ENCODE results near the gene NCOR1. TPM values are rescaled to one million over a fixed set of nuclear protein-coding genes. Genes with fewer than 3 reads are reported as not detected.

NCOR1 gene
- total and polyA plus RNA-seq, 9 of the 15 experiments (the other 6 are each of a cell fraction or from before 2014, with no cell fraction given) = 20.2 to 66.5 (median 50.9) TPM

DNA sequence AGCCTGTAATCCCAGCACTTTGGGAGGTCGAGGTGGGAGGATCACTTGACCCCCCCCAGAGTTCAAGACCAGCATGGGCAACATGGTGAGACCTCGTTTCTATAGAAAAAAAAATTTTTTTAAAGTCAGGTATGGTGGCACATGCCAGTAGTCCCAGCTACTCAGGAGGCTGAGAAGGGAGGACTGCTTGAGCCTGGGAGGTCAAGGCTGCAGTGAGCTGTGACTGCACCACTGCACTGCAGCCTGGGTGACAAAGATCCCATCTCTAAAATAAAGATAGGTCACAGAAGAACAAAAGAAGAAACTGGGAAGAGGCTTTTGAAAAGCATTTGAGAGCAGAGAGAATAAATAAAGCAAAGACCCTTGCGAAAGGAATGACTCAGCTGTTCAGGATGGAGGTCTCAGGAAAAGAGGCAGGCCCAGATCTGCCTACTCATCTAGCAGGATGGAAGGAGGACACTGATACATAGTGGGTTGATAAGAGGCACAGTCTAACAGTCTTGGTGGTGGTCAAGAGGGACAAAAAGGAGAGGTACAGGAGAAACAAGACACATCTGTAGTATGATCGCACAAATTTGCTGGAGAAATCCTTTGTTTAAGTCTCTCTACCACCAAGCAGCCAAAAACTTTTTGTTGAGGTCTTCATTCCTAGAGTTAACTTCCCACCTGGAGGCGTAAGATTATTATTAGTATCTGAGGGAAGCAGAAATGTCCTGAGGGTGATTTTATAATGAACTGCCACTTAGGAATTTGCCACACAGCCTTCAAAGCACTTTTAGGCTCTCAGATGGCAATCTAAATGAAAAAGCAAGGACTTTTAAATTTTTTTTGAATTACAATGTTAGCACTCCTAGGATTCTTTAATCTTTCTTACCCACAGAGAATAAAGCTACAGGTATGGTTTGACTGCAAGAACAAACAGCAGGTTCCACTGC lies 233.4 kb downstream of the NCOR1 start (continued):
- TF ChIP-seq TSHZ1 (CRISPR knock-in tag; IDR thresholded peaks at IDR 0.05) = no peak
- 0 out of 2 replicates have a peak, but pooled peaks have one; percentile 8 for TF ChIP-seq CBFA2T2 (conservative IDR thresholded peaks at IDR 0.05)
- no peak for TF ChIP-seq ZNF830 (CRISPR knock-in tag; IDR thresholded peaks at IDR 0.05)
- no peak for TF ChIP-seq MBD2 (IDR thresholded peaks at IDR 0.05; ENCODE audit: borderline replicate concordance, low read depth)
- TF ChIP-seq DLX4 (CRISPR knock-in tag; IDR thresholded peaks at IDR 0.05) = no peak
- TF ChIP-seq, protein P1, sequence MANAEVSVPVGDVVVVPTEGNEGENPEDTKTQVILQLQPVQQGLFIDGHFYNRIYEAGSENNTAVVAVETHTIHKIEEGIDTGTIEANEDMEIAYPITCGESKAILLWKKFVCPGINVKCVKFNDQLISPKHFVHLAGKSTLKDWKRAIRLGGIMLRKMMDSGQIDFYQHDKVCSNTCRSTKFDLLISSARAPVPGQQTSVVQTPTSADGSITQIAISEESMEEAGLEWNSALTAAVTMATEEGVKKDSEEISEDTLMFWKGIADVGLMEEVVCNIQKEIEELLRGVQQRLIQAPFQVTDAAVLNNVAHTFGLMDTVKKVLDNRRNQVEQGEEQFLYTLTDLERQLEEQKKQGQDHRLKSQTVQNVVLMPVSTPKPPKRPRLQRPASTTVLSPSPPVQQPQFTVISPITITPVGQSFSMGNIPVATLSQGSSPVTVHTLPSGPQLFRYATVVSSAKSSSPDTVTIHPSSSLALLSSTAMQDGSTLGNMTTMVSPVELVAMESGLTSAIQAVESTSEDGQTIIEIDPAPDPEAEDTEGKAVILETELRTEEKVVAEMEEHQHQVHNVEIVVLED (CRISPR knock-in tag; IDR thresholded peaks at IDR 0.05) = no peak
- TF ChIP-seq RCOR1 (IDR thresholded peaks at IDR 0.05; ENCODE audit: borderline replicate concordance in 1 of 2, low read depth in 2 of 2, low read length in 2 of 2) = peak in 1 of 2 experiments; percentile 77; a peak in 1 of 4 replicates
- peak in 1 of 2 experiments; percentile 34; a peak in 2 of 4 replicates for TF ChIP-seq KDM1A (IDR thresholded peaks at IDR 0.05)
- TF ChIP-seq ZNF717 (CRISPR knock-in tag; IDR thresholded peaks at IDR 0.05) = no peak
- no peak for TF ChIP-seq ARHGAP35 (IDR thresholded peaks at IDR 0.05; ENCODE audit: partially characterized antibody)
- TF ChIP-seq, protein P2, sequence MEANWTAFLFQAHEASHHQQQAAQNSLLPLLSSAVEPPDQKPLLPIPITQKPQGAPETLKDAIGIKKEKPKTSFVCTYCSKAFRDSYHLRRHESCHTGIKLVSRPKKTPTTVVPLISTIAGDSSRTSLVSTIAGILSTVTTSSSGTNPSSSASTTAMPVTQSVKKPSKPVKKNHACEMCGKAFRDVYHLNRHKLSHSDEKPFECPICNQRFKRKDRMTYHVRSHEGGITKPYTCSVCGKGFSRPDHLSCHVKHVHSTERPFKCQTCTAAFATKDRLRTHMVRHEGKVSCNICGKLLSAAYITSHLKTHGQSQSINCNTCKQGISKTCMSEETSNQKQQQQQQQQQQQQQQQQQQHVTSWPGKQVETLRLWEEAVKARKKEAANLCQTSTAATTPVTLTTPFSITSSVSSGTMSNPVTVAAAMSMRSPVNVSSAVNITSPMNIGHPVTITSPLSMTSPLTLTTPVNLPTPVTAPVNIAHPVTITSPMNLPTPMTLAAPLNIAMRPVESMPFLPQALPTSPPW (CRISPR knock-in tag; IDR thresholded peaks at IDR 0.05) = 0 out of 2 replicates have a peak, but pooled peaks have one; percentile 15
- peak; percentile 32; the same call in 1 of the 2 replicates for TF ChIP-seq ZBTB7A (IDR thresholded peaks at IDR 0.05; ENCODE audit: borderline replicate concordance, control insufficient read depth, low read depth, low read length)
- no peak for TF ChIP-seq RFX5 (IDR thresholded peaks at IDR 0.05; ENCODE audit: low read depth, low read length)
- peak; percentile 70; the same call in 1 of the 2 replicates for TF ChIP-seq MAFK (IDR thresholded peaks at IDR 0.05; ENCODE audit: low read length)
- no peak for TF ChIP-seq RUNX1 (IDR thresholded peaks at IDR 0.05; ENCODE audit: low read depth)
- no peak for TF ChIP-seq ETV5 (CRISPR knock-in tag; IDR thresholded peaks at IDR 0.05; ENCODE audit: low read depth)
- no peak for TF ChIP-seq ZNF695 (CRISPR knock-in tag; IDR thresholded peaks at IDR 0.05)
- TF ChIP-seq MAFG (tag; conservative IDR thresholded peaks at IDR 0.05) = peak; percentile 93
- no peak for TF ChIP-seq THRAP3 (IDR thresholded peaks at IDR 0.05; ENCODE audit: borderline replicate concordance)
- peak; percentile 36; the same call in 1 of the 2 replicates for TF ChIP-seq NFRKB (IDR thresholded peaks at IDR 0.05; ENCODE audit: low read depth)
- 0 out of 2 replicates have a peak, but pooled peaks have one; percentile 8 for TF ChIP-seq CXXC5 (CRISPR knock-in tag; IDR thresholded peaks at IDR 0.05)
- TF ChIP-seq MEIS2 (IDR thresholded peaks at IDR 0.05; ENCODE audit: partially characterized antibody) = no peak
